GM21825 (cell line): ENCODE measurements around the gene ACKR2.
A peak's percentile ranks its signal among the peaks of the same experiment; 100 is the strongest.

Experiments
- ATAC-seq: cut with Tn5 transposase; IDR thresholded peaks from one replicate; pipeline ENCODE4 v1.9.1; 2021; ENCODE audit warnings: mild to moderate bottlenecking, moderate library complexity; ENCODE audit not compliant: unreplicated experiment

ACKR2 gene

GRCh38 chr3:42829083-42829627 is 19.9 kb downstream of the ACKR2 start:
- no peak for ATAC-seq

GRCh38 chr3:42829628-42830436 is 20.6 kb downstream of the ACKR2 start:
- ATAC-seq: no peak

- ATAC-seq: no peak
Measured at GRCh38 chr3:42830437-42831320, 21.4 kb downstream of the ACKR2 start.

GRCh38 chr3:42831321-42831713 is 22.1 kb downstream of the ACKR2 start:
- no peak for ATAC-seq

- ATAC-seq: no peak
Measured at GRCh38 chr3:42836150-42837123, 27.2 kb downstream of the ACKR2 start.

- ATAC-seq: no peak
Measured at GRCh38 chr3:42838571-42838970, 29.3 kb downstream of the ACKR2 start.

- peak; percentile 84 for ATAC-seq
Measured at GRCh38 chr3:42839616-42840015, 30.4 kb downstream of the ACKR2 start.

GRCh38 chr3:42841332-42841731 is 32.1 kb downstream of the ACKR2 start:
- no peak for ATAC-seq

GRCh38 chr3:42843713-42844411 is 34.6 kb downstream of the ACKR2 start:
- no peak for ATAC-seq

- ATAC-seq: no peak
Measured at GRCh38 chr3:42844412-42844713, 35.1 kb downstream of the ACKR2 start.

- ATAC-seq: no peak
Measured at GRCh38 chr3:42844815-42845214, 35.6 kb downstream of the ACKR2 start.

- ATAC-seq: no peak
Measured at GRCh38 chr3:42846685-42847522, 37.7 kb downstream of the ACKR2 start.

GRCh38 chr3:42847731-42848130 is 38.5 kb downstream of the ACKR2 start:
- no peak for ATAC-seq

- ATAC-seq: no peak
Measured at GRCh38 chr3:42849017-42849416, 39.8 kb downstream of the ACKR2 start.

GRCh38 chr3:42850263-42850662 is 41.0 kb downstream of the ACKR2 start:
- ATAC-seq: no peak

GRCh38 chr3:42851228-42851834 is 42.1 kb downstream of the ACKR2 start:
- ATAC-seq: no peak

- no peak for ATAC-seq
Measured at GRCh38 chr3:42852441-42852840, 43.2 kb downstream of the ACKR2 start.

GRCh38 chr3:42853056-42853455 is 43.8 kb downstream of the ACKR2 start:
- ATAC-seq: no peak
